ENCODE results near the gene RUNX3. TPM values are rescaled to one million over a fixed set of nuclear protein-coding genes. Genes with fewer than 3 reads are reported as not detected.

The RUNX3 gene
- total and polyA plus RNA-seq, 4 donors, result 0.43 to 1.1 (median 0.88) TPM

- no peak overlapping the region for H3K4me3 ChIP-seq (ENCODE audit: low read depth in 1 of 3, low read length in 3 of 3)
- no peaks in the 10 kb centered on the region for H3K9me3 ChIP-seq (ENCODE audit: control insufficient read depth in 4 of 4, low read length in 3 of 4)
- WGBS, result 63% methylated on average over 13 of the region's 13 CpGs
- peaks cover 0 to 19% (median 6%) of the 10 kb centered on the region in 4 donors for H3K27me3 ChIP-seq (ENCODE audit: control insufficient read depth in 4 of 4, insufficient read depth in 4 of 4, low read length in 3 of 4)
- no peak for DNase-seq (ENCODE audit: low spot score)
- no peak overlapping the region for H3K27ac ChIP-seq (ENCODE audit: low read depth in 1 of 2, low read length in 2 of 2)
- no peak for TF ChIP-seq GABPA (IDR thresholded peaks at IDR 0.05 in 1 of 2, conservative IDR thresholded peaks at IDR 0.05 in 1 of 2)
- TF ChIP-seq JUND (IDR thresholded peaks at IDR 0.05), result no peak
- no peak for TF ChIP-seq ATF3 (IDR thresholded peaks at IDR 0.05)
- TF ChIP-seq RAD21 (IDR thresholded peaks at IDR 0.05), result no peak
- no peak for TF ChIP-seq HNF4A (conservative IDR thresholded peaks at IDR 0.05)
- TF ChIP-seq FOXA2 (IDR thresholded peaks at IDR 0.05), result no peak
- no peak for TF ChIP-seq EGR1 (IDR thresholded peaks at IDR 0.05; ENCODE audit: low read depth in 2 of 2)
- TF ChIP-seq SP1 (IDR thresholded peaks at IDR 0.05), result no peak
- TF ChIP-seq RXRA (IDR thresholded peaks at IDR 0.05), result no peak
- no peak for TF ChIP-seq ZBTB33 (IDR thresholded peaks at IDR 0.05)
- no peak for TF ChIP-seq CTCF (IDR thresholded peaks at IDR 0.05; ENCODE audit: low read depth, low read length, missing input control)
- TF ChIP-seq FOXA1 (IDR thresholded peaks at IDR 0.05), result no peak
- no peak for TF ChIP-seq HNF4G (IDR thresholded peaks at IDR 0.05)
- no peak for TF ChIP-seq REST (IDR thresholded peaks at IDR 0.05)
- no peak for TF ChIP-seq NR2F2 (IDR thresholded peaks at IDR 0.05)
- TF ChIP-seq TAF1 (conservative IDR thresholded peaks at IDR 0.05), result no peak
- TF ChIP-seq YY1 (IDR thresholded peaks at IDR 0.05), result no peak
- peaks cover 3 to 28% (median 18%) of the 10 kb centered on the region in 4 donors for H3K4me1 ChIP-seq (ENCODE audit: control insufficient read depth in 4 of 4, insufficient read depth in 4 of 4, low read length in 3 of 4)
- no peak overlapping the region for H3K9ac ChIP-seq (ENCODE audit: low read depth in 1 of 2, low read length in 2 of 2)
- no peaks in the 10 kb centered on the region for H3K36me3 ChIP-seq (ENCODE audit: control insufficient read depth in 4 of 4, insufficient read depth in 3 of 4, low read depth in 1 of 4, low read length in 3 of 4)
Observed at GRCh38 chr1:24932725-24933294, 2.7 kb upstream of the RUNX3 start.
